Panc1 (cell line): Measurements from ENCODE around the gene ZC3H13.

Experiments used
- TCF7L2 ChIP-seq: IDR thresholded peaks from 2 replicates; pipeline ENCODE4 v1.6.1; 2011; ENCODE audit warnings: mild to moderate bottlenecking, low read depth, low read length, inconsistent platforms
- TF ChIP-seq, protein P1 (sequence below): fragments of 450-650 bp; IDR thresholded peaks from 2 replicates; pipeline ENCODE4 v1.5.1; 2017; ENCODE audit warnings: mild to moderate bottlenecking

DNA sequence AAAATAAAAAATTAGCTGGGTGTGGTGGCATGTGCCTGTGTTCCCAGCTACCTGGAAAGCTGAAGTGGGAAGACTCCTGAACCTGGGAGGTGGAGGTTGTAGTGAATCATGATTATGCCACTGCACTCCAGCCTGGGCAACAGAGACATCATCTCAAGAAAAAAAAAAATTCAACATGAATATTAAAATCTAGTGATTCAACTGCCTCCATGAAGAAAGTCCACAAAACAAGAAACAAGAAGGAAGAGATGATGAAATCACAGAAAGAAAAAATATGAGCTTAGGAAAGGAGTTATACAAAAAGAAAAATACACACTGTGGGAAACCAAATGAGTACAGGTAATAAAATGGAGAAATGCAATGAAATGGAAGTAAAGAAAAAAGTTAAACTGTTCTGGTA, 101.4 kb downstream of the ZC3H13 start:
- TF ChIP-seq, protein P1, sequence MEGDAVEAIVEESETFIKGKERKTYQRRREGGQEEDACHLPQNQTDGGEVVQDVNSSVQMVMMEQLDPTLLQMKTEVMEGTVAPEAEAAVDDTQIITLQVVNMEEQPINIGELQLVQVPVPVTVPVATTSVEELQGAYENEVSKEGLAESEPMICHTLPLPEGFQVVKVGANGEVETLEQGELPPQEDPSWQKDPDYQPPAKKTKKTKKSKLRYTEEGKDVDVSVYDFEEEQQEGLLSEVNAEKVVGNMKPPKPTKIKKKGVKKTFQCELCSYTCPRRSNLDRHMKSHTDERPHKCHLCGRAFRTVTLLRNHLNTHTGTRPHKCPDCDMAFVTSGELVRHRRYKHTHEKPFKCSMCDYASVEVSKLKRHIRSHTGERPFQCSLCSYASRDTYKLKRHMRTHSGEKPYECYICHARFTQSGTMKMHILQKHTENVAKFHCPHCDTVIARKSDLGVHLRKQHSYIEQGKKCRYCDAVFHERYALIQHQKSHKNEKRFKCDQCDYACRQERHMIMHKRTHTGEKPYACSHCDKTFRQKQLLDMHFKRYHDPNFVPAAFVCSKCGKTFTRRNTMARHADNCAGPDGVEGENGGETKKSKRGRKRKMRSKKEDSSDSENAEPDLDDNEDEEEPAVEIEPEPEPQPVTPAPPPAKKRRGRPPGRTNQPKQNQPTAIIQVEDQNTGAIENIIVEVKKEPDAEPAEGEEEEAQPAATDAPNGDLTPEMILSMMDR = no peak
- no peak for TF ChIP-seq TCF7L2
